HCT116 (cell line): Measurements from ENCODE around the gene CCDC154. TPM values are rescaled to one million over a fixed set of nuclear protein-coding genes. Genes with fewer than 3 reads are reported as not detected.
A peak's percentile ranks its signal among the peaks of the same experiment; 100 is the strongest.

Experiments
- ATAC-seq: fragments of 200-7000 bp; cut with Tn5 transposase; 2 replicates; pipeline ENCODE4 v1.9.1; 2020; ENCODE audit warnings: mild to moderate bottlenecking, moderate library complexity
- BruUV-seq: library from RNA; stranded (reverse); fragments of 400-500 nt; replicated peaks from 2 replicates; lab custom pipeline; 2021; lab: Mats Ljungman, UMichigan
- CTCF ChIA-PET: fragments of 300-600 bp; sonication (Branson Sonifier 250); formaldehyde crosslinking; loops from one replicate; lab custom pipeline; 2021; ENCODE audit warnings: antibody characterized with exemption; lab: Charles Lee
- POLR2A ChIA-PET: fragments of 300-600, 350-600 bp; sonication (Branson Sonifier 250); formaldehyde crosslinking; loops from one replicate; lab custom pipeline; 2021; ENCODE audit warnings: antibody characterized with exemption; lab: Charles Lee
- RAD21 ChIA-PET, 2 experiments: fragments of 300-600 bp; sonication (Branson Sonifier 250); formaldehyde crosslinking; loops; one replicate each; lab custom pipeline; 2023; ENCODE audit warnings: low total read pairs in 2 of 2; ENCODE audit not compliant: uncharacterized antibody in 2 of 2, unreplicated experiment in 2 of 2, low non-redundant PET in 1 of 2; lab: Charles Lee
- DNase-seq: peaks from one replicate; pipeline ENCODE4 v3.0.0-alpha.2; 2010; ENCODE audit warnings: low read depth, low spot score
- H2AFZ ChIP-seq: fragments of 200-600 bp; shearing (Covaris generic), sonication (generic); 2 replicates; pipeline ENCODE4 v1.6.1; 2017; ENCODE audit warnings: low read depth, mixed run types, mixed read lengths, antibody characterized with exemption, low read length; ENCODE audit not compliant: poor library complexity, severe bottlenecking
- H3K27ac ChIP-seq: 2 replicates; pipeline ENCODE4 v1.5.1; 2012; ENCODE audit warnings: low read depth, low read length
- H3K27me3 ChIP-seq: fragments of 200-600 bp; sonication (generic); 2 replicates; pipeline ENCODE4 v1.6.1; 2016; ENCODE audit warnings: mixed run types, low read length, mixed read lengths; ENCODE audit not compliant: insufficient read depth
- H3K36me3 ChIP-seq, 2 experiments: fragments of 200-500 bp in 1 of 2; fragments of 200-600 bp in 1 of 2; sonication (Bioruptor generic) in 1 of 2; sonication (generic) in 1 of 2; 2 replicates each; pipeline versions ENCODE4 v1.5.1 to v1.6.1; 2014 to 2016; ENCODE audit warnings: low read length in 2 of 2, inconsistent platforms in 1 of 2, mixed read lengths in 1 of 2, mixed run types in 1 of 2; ENCODE audit not compliant: insufficient read depth in 2 of 2, control insufficient read depth in 1 of 2
- H3K4me1 ChIP-seq, 2 experiments: fragments of 200-600 bp in 1 of 2; sonication (generic) in 1 of 2; 2 replicates each; pipeline versions ENCODE4 v1.5.1 to v1.6.1; 2012 to 2017; ENCODE audit warnings: low read length in 2 of 2, inconsistent platforms in 1 of 2, mild to moderate bottlenecking in 1 of 2, mixed read lengths in 1 of 2, mixed run types in 1 of 2, moderate library complexity in 1 of 2; ENCODE audit not compliant: insufficient read depth in 2 of 2, control insufficient read depth in 1 of 2
- H3K4me2 ChIP-seq: fragments of 200-600 bp; sonication (generic); 2 replicates; pipeline ENCODE4 v1.6.1; 2017; ENCODE audit warnings: mixed run types, low read length, mixed read lengths
- H3K4me3 ChIP-seq, 2 experiments: fragments of 200-600 bp in 1 of 2; sonication (generic) in 1 of 2; replicated peaks in 1 of 2; 2 replicates each; pipeline ENCODE4 v1.5.1; 2011 to 2016; ENCODE audit warnings: low read length in 2 of 2, control low read depth in 1 of 2, low read depth in 1 of 2, mild to moderate bottlenecking in 1 of 2, mixed read lengths in 1 of 2, mixed run types in 1 of 2
- H3K79me2 ChIP-seq: fragments of 200-600 bp; sonication (generic); 2 replicates; pipeline ENCODE4 v1.6.1; 2017; ENCODE audit warnings: mild to moderate bottlenecking, mixed run types, low read length, moderate library complexity, mixed read lengths; ENCODE audit not compliant: insufficient read depth
- H3K9ac ChIP-seq: fragments of 200-600 bp; sonication (generic); 2 replicates; pipeline ENCODE4 v1.6.1; 2016; ENCODE audit warnings: low read length, mixed read lengths
- H3K9me2 ChIP-seq: fragments of 200-600 bp; sonication (generic), shearing (Covaris generic); 2 replicates; pipeline ENCODE4 v1.6.1; 2017; ENCODE audit warnings: mixed run types, mild to moderate bottlenecking, moderate library complexity; ENCODE audit not compliant: insufficient read depth
- H3K9me3 ChIP-seq, 2 experiments: fragments of 200-500 bp in 1 of 2; fragments of 200-600 bp in 1 of 2; sonication (Bioruptor generic) in 1 of 2; sonication (generic) in 1 of 2; 2 replicates each; pipeline ENCODE4 v1.6.1; 2014 to 2017; ENCODE audit warnings: low read length in 2 of 2, mixed read lengths in 2 of 2, inconsistent platforms in 1 of 2, low read depth in 1 of 2, mild to moderate bottlenecking in 1 of 2, mixed run types in 1 of 2, moderate library complexity in 1 of 2; ENCODE audit not compliant: control insufficient read depth in 1 of 2, insufficient read depth in 1 of 2
- H4K20me1 ChIP-seq: fragments of 200-600 bp; sonication (generic), shearing (Covaris generic); 2 replicates; pipeline ENCODE4 v1.6.1; 2017; ENCODE audit warnings: mixed run types, mild to moderate bottlenecking, moderate library complexity; ENCODE audit not compliant: insufficient read depth
- CBX3 ChIP-seq: IDR thresholded peaks from 2 replicates; pipeline ENCODE4 v1.6.1; 2012; ENCODE audit warnings: low read depth
- CEBPB ChIP-seq: IDR thresholded peaks from 2 replicates; pipeline ENCODE4 v1.6.1; 2012; ENCODE audit warnings: low read depth
- ELF1 ChIP-seq: IDR thresholded peaks from 2 replicates; pipeline ENCODE4 v1.6.1; 2012; ENCODE audit warnings: low read depth, borderline replicate concordance
- EZH2 ChIP-seq: fragments of 200-600 bp; sonication (generic); IDR thresholded peaks from 2 replicates; pipeline ENCODE4 v1.6.1; 2017; ENCODE audit warnings: antibody characterized with exemption, mixed run types
- EZH2phosphoT487 ChIP-seq: fragments of 200-600 bp; IDR thresholded peaks from 2 replicates; pipeline ENCODE4 v1.6.1; 2018; ENCODE audit warnings: antibody characterized with exemption, borderline replicate concordance
- JUND ChIP-seq: IDR thresholded peaks from 2 replicates; pipeline ENCODE4 v1.6.1; 2012
- RAD21 ChIP-seq: IDR thresholded peaks from 2 replicates; pipeline ENCODE4 v1.6.1; 2012; ENCODE audit warnings: low read depth, mild to moderate bottlenecking
- SIN3A ChIP-seq: IDR thresholded peaks from 2 replicates; pipeline ENCODE4 v1.6.1; 2012; ENCODE audit warnings: low read depth
- SRF ChIP-seq: IDR thresholded peaks from 2 replicates; pipeline ENCODE4 v1.6.1; 2012; ENCODE audit warnings: low read depth
- TCF7L2 ChIP-seq: IDR thresholded peaks from 2 replicates; pipeline ENCODE4 v1.7.0; 2011; ENCODE audit warnings: borderline replicate concordance, inconsistent platforms; ENCODE audit not compliant: insufficient read depth, insufficient read length; ENCODE audit errors: extremely low read depth
- ZFX ChIP-seq: fragments of 450-650 bp; IDR thresholded peaks from 2 replicates; pipeline ENCODE4 v1.6.1; 2017
- ZNF274 ChIP-seq: fragments of 200-500 bp; sonication (Bioruptor generic); IDR thresholded peaks from 2 replicates; pipeline ENCODE4 v1.6.1; 2014; ENCODE audit warnings: mild to moderate bottlenecking, low read depth, low read length, inconsistent platforms
- intact Hi-C: fragments of 100-400 bp; cut with micrococcal nuclease; formaldehyde crosslinking; loops from 2 replicates; pipeline ENCODE4 v1.10.0; 2022
- total RNA-seq: library from RNA; stranded (reverse); gene quantifications from one replicate; pipeline ENCODE4 v1.2.1, GENCODE V29; 2021; ENCODE audit not compliant: unreplicated experiment
- TF ChIP-seq, protein P1 (sequence below): IDR thresholded peaks from 2 replicates; pipeline ENCODE4 v1.6.1; 2012
- TF ChIP-seq, protein P2 (sequence below): IDR thresholded peaks from 2 replicates; pipeline ENCODE4 v1.6.1; 2011; ENCODE audit warnings: mild to moderate bottlenecking, low read length, moderate library complexity; ENCODE audit not compliant: insufficient replicate concordance; ENCODE audit errors: extremely low read depth
- TF ChIP-seq, protein P3 (sequence below): IDR thresholded peaks from 2 replicates; pipeline ENCODE4 v1.6.1; 2012; ENCODE audit warnings: low read depth

Gene CCDC154
- total RNA-seq, 1 experiment from 2014 or later: 1.7 TPM

DNA sequence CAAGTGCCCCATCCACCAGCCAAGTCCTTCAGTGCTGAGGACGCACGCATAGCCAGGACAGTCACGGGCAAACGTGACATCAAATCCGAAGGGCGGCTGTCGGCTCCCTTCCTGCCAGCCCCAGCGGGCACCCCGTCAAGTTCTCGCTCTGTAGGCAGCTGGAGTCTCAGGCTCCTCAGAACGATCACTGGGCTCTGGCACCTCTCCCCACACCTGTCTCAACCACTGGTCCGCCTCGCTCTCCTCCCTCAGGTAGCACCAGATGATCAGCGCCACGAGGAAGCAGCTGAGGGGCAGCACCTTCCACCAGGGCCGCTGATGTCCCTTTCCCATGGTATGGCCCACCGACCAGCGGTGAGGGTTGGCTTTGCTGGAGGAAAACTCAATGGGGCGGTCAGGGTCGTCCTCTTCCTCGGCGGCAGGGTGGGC lies 24.2 kb downstream of the CCDC154 start:
- ChIA-PET CTCF (interaction anchor here (1.0 to 1.5 kb wide), 3 partner anchors 57 to 303 kb away, joined by 3 to 4 read pairs (median 3); no protein-coding TSS in a partner anchor), RAD21 (no interaction called here), POLR2A (interaction anchor here (0.9 to 1.2 kb wide), 5 partner anchors 40 to 350 kb away, joined by 3 to 5 read pairs (median 3); no protein-coding TSS in a partner anchor)
- TF ChIP-seq CEBPB: no peak
- no peak for TF ChIP-seq ELF1
- TF ChIP-seq RAD21: no peak
- TF ChIP-seq EZH2: no peak
- no peak for TF ChIP-seq TCF7L2
- no peak for TF ChIP-seq JUND
- no peak for TF ChIP-seq ZFX
- no peak for TF ChIP-seq EZH2phosphoT487
- no peak for TF ChIP-seq CBX3
- TF ChIP-seq, protein P1, sequence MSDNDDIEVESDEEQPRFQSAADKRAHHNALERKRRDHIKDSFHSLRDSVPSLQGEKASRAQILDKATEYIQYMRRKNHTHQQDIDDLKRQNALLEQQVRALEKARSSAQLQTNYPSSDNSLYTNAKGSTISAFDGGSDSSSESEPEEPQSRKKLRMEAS: no peak
- TF ChIP-seq SIN3A: no peak
- no peak for TF ChIP-seq SRF
- TF ChIP-seq, protein P2, sequence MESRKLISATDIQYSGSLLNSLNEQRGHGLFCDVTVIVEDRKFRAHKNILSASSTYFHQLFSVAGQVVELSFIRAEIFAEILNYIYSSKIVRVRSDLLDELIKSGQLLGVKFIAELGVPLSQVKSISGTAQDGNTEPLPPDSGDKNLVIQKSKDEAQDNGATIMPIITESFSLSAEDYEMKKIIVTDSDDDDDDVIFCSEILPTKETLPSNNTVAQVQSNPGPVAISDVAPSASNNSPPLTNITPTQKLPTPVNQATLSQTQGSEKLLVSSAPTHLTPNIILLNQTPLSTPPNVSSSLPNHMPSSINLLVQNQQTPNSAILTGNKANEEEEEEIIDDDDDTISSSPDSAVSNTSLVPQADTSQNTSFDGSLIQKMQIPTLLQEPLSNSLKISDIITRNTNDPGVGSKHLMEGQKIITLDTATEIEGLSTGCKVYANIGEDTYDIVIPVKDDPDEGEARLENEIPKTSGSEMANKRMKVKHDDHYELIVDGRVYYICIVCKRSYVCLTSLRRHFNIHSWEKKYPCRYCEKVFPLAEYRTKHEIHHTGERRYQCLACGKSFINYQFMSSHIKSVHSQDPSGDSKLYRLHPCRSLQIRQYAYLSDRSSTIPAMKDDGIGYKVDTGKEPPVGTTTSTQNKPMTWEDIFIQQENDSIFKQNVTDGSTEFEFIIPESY: no peak
- TF ChIP-seq, protein P3, sequence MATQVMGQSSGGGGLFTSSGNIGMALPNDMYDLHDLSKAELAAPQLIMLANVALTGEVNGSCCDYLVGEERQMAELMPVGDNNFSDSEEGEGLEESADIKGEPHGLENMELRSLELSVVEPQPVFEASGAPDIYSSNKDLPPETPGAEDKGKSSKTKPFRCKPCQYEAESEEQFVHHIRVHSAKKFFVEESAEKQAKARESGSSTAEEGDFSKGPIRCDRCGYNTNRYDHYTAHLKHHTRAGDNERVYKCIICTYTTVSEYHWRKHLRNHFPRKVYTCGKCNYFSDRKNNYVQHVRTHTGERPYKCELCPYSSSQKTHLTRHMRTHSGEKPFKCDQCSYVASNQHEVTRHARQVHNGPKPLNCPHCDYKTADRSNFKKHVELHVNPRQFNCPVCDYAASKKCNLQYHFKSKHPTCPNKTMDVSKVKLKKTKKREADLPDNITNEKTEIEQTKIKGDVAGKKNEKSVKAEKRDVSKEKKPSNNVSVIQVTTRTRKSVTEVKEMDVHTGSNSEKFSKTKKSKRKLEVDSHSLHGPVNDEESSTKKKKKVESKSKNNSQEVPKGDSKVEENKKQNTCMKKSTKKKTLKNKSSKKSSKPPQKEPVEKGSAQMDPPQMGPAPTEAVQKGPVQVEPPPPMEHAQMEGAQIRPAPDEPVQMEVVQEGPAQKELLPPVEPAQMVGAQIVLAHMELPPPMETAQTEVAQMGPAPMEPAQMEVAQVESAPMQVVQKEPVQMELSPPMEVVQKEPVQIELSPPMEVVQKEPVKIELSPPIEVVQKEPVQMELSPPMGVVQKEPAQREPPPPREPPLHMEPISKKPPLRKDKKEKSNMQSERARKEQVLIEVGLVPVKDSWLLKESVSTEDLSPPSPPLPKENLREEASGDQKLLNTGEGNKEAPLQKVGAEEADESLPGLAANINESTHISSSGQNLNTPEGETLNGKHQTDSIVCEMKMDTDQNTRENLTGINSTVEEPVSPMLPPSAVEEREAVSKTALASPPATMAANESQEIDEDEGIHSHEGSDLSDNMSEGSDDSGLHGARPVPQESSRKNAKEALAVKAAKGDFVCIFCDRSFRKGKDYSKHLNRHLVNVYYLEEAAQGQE: no peak
- no peak for TF ChIP-seq ZNF274
- ATAC-seq (peak; percentile 15; the same call in 1 of the 2 replicates), DNase-seq (no peak)
- Histone ChIP-seq H3K79me2 (peaks cover 33% of the 10 kb centered on the region), H2AFZ (no peak overlapping the region), H3K9ac (peak overlapping the region; percentile 93), H3K4me2 (peak overlapping the region; percentile 96), H3K27ac (peak overlapping the region; percentile 69), H3K4me1 (peaks cover 6 to 36% of the 10 kb centered on the region in 2 experiments; a peak in 3 of 4 replicates), H3K36me3 (peaks cover 0 to 5% of the 10 kb centered on the region in 2 experiments; a peak in 1 of 4 replicates), H3K4me3 (peak overlapping the region; percentile 97 to 100), H4K20me1 (no peaks in the 10 kb centered on the region), H3K9me2 (no peaks in the 10 kb centered on the region), H3K9me3 (no peaks in the 10 kb centered on the region), H3K27me3 (no peaks in the 10 kb centered on the region)
- BruUV-seq: TSS peak; percentile 89
- intact Hi-C loops: no loop called here
